ENCODE results near the gene PLA2G2C.
"Not testable (repeated sequence)": the region's sequence is repeated elsewhere in the genome, so short reads cannot be mapped to it uniquely, and the experiment has no call there.

PLA2G2C gene

GRCh38 chr1:20227704-20228103 is 41.4 kb upstream of the PLA2G2C start:
- TF ChIP-seq CTCF (IDR thresholded peaks at IDR 0.05; ENCODE audit: low read depth, low read length, missing control alignments) = no peak
- no peak overlapping the region for H3K4me3 ChIP-seq (ENCODE audit: low read depth, low read length)
- DNase-seq (ENCODE audit: low read depth) = no peak

- TF ChIP-seq CTCF (IDR thresholded peaks at IDR 0.05; ENCODE audit: low read depth, low read length, missing control alignments) = no peak
- H3K4me3 ChIP-seq (ENCODE audit: low read depth, low read length) = no peak overlapping the region
- DNase-seq (ENCODE audit: low read depth) = no peak
Measured at GRCh38 chr1:20224546-20224945, 38.2 kb upstream of the PLA2G2C start.

DNA sequence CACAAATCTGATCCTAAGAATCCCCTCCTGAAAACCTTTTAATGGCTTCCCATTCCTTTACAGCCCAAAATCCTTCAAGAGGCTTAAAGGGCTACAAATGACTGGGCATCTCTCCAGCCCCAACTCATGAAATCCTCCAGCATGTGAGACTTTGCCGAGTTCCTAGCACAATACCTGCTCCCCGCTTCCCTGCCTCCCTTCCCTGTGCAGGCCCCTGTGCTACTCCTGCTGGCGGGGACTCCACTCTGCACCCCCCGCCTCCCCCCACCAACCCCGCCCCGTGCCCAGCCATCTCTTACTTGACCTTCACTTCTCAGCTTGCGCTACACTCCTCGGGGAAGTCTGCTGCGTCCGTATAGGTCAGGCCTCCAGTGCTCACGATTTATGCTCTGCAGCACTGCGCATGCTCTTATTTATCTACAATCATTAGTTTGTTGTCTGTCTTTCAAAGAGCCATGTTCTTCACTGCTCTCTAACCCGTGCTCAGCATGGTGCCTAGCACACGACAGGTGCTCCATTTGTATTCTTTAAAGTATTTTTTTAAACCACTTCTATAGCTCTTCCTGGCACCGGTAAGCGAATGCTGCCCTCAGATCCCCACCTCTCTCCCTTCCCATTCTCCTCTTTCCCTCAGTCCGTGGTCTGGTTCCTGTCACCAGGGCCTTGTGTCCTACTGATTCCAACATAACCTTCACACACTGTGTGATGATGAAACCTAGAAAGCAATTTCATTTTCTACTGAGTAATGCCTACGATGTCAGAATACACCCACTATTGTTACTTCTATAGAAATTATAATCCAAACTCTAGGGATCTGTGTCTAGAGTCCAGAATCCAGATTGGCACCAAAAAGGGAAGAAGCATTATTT is 37.5 kb upstream of the PLA2G2C start:
- TF ChIP-seq CTCF (IDR thresholded peaks at IDR 0.05; ENCODE audit: low read depth, low read length, missing control alignments) = no peak
- DNase-seq (ENCODE audit: low read depth) = no peak

GRCh38 chr1:20223106-20223505 is 36.8 kb upstream of the PLA2G2C start:
- TF ChIP-seq CTCF (IDR thresholded peaks at IDR 0.05; ENCODE audit: low read depth, low read length, missing control alignments) = no peak
- DNase-seq (ENCODE audit: low read depth) = no peak
- H3K4me3 ChIP-seq (ENCODE audit: low read depth, low read length) = no peak overlapping the region

More for the DNA sequence above, 37.5 kb upstream of the PLA2G2C start:
- H3K4me3 ChIP-seq (ENCODE audit: low read depth, low read length) = no peak overlapping the region

DNA sequence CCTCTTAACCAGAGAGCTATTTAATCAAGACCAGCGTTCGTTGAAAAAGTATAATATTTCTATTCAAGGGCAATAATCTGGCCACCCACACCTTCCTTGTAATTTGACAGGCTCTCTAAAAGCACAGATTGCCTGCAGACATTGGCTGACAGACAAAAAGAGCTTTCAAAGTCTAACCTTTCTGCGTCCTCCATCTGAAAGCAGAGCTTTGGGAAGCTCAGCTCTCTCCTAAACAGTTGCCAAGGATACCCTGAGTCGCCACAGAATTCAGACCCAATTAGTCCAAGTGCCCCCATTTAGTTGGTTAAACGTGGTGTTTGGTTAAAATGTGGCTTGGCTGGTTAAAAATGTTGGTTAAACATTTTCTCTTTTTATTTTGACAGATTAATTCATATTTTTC is 33.7 kb upstream of the PLA2G2C start:
- no peak for TF ChIP-seq CTCF (IDR thresholded peaks at IDR 0.05; ENCODE audit: low read depth, low read length, missing control alignments)
- H3K4me3 ChIP-seq (ENCODE audit: low read depth, low read length) = no peak overlapping the region
- no peak for DNase-seq (ENCODE audit: low read depth)

DNA sequence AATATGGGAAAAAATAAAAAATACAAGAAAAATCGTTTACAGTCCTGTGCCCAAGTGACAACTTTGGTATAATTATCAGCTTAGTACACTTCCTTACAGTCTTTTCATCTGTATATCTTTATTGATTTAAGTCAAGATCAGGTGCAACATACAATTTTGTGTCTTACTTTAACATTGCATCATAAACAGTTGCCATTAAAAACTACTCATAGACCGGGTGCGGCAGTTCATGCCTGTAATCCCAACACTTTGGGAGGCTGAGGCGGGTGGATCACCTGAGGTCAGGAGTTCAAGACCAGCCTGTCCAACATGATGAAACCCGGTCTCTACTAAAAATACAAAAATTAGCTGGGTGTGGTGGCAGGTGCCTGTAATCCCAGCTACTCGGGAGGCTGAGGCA is 32.7 kb upstream of the PLA2G2C start:
- DNase-seq (ENCODE audit: low read depth); H3K4me3 ChIP-seq (ENCODE audit: low read depth, low read length): not testable (repeated sequence)

DNA sequence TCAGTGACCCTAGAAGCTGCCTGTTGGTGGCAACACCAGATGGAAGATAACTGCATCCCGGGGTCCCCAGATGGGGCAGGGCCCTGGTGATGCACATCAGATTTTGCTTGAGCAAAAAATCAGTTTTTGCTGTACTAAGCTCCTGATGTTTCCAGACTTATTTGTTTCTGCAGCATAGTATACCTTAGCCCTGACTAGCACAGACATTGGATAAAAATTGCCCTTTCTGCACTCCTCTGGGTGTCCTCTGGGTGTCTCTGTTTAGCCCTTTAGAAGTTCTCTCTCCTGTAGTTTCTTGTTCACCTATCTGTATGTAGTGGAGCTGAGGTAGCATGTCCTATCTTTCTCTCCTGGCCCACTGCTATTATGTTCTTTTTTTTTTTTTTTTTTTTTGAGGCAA is 30.3 kb upstream of the PLA2G2C start:
- TF ChIP-seq CTCF (IDR thresholded peaks at IDR 0.05; ENCODE audit: low read depth, low read length, missing control alignments) = peak; percentile 63
- no peak overlapping the region for H3K4me3 ChIP-seq (ENCODE audit: low read depth, low read length)
- no peak for DNase-seq (ENCODE audit: low read depth)
